OCI-LY3 (cell line): ENCODE results near the gene BRCA1.
"Not testable (repeated sequence)": the region's sequence is repeated elsewhere in the genome, so short reads cannot be mapped to it uniquely, and the experiment has no call there.

Experiments
- H2AFZ ChIP-seq: fragments of 200-600, 300-600 bp; shearing (Covaris generic); 2 replicates; pipeline ENCODE4 v1.6.0; 2014; ENCODE audit warnings: antibody characterized with exemption, low read depth, low read length
- H3K27ac ChIP-seq: fragments of 200-600, 300-600 bp; sonication (generic); 2 replicates; pipeline ENCODE4 v1.5.1; 2014; ENCODE audit warnings: mild to moderate bottlenecking, low read length, moderate library complexity, mixed read lengths
- H3K27me3 ChIP-seq: fragments of 200-600, 300-600 bp; sonication (generic); 2 replicates; pipeline ENCODE4 v1.6.1; 2014; ENCODE audit warnings: low read depth, low read length, mixed read lengths
- H3K36me3 ChIP-seq: fragments of 200-600, 300-600 bp; sonication (generic); replicated peaks from 2 replicates; pipeline ENCODE3; 2014; ENCODE audit warnings: low read depth, low read length, mixed read lengths
- H3K4me1 ChIP-seq: fragments of 300-600, 200-600 bp; sonication (generic); 2 replicates; pipeline ENCODE4 v1.6.1; 2014; ENCODE audit warnings: low read length, mixed read lengths
- H3K4me2 ChIP-seq: fragments of 200-600, 300-600 bp; sonication (generic); 2 replicates; pipeline ENCODE4 v1.6.1; 2014; ENCODE audit warnings: low read length, mixed read lengths
- H3K4me3 ChIP-seq: fragments of 300-600, 200-600 bp; sonication (generic); 2 replicates; pipeline ENCODE4 v1.5.1; 2014; ENCODE audit warnings: antibody characterized with exemption, mild to moderate bottlenecking, low read length, moderate library complexity
- H3K79me2 ChIP-seq: fragments of 300-600, 200-600 bp; shearing (Covaris generic); 2 replicates; pipeline ENCODE4 v1.6.1; 2014; ENCODE audit warnings: mild to moderate bottlenecking, low read length, mixed read lengths
- H3K9ac ChIP-seq: fragments of 300-600, 200-600 bp; shearing (Covaris generic); 2 replicates; pipeline ENCODE4 v1.6.0; 2014; ENCODE audit warnings: mild to moderate bottlenecking, low read length, moderate library complexity
- H3K9me3 ChIP-seq: fragments of 200-600, 300-600 bp; shearing (Covaris generic); 2 replicates; pipeline ENCODE4 v1.6.1; 2014; ENCODE audit warnings: low read length, mixed read lengths; ENCODE audit not compliant: insufficient read depth
- H4K20me1 ChIP-seq: fragments of 200-600, 300-600 bp; sonication (generic); 2 replicates; pipeline ENCODE4 v1.6.1; 2016; ENCODE audit warnings: low read length, mixed read lengths; ENCODE audit not compliant: insufficient read depth
- CTCF ChIP-seq: fragments of 200-600, 300-600 bp; sonication (generic); IDR thresholded peaks from 2 replicates; pipeline ENCODE4 v1.5.1; 2014; ENCODE audit warnings: antibody characterized with exemption, low read length, low read depth
- EZH2phosphoT487 ChIP-seq: fragments of 200-600 bp; shearing (Covaris generic); IDR thresholded peaks from 2 replicates; pipeline ENCODE4 v1.6.1; 2018; ENCODE audit warnings: antibody characterized with exemption, mixed run types, low read depth

The BRCA1 gene

GRCh38 chr17:43062984-43063638 lies 62.1 kb downstream of the BRCA1 start:
- Histone ChIP-seq H3K36me3 (peaks cover 37% of the 10 kb centered on the region), H3K27me3 (no peaks in the 10 kb centered on the region), H3K9me3 (no peaks in the 10 kb centered on the region), H3K4me2 (no peak overlapping the region), H3K4me3 (no peak overlapping the region), H2AFZ (no peak overlapping the region), H3K9ac (no peak overlapping the region), H3K4me1 (no peaks in the 10 kb centered on the region), H3K79me2 (no peaks in the 10 kb centered on the region), H3K27ac (no peak overlapping the region), H4K20me1 (no peaks in the 10 kb centered on the region; the same call in 1 of the 2 replicates)
- TF ChIP-seq EZH2phosphoT487 (no peak), CTCF (no peak)

GRCh38 chr17:43056051-43056450 lies 69.1 kb downstream of the BRCA1 start:
- peaks cover 28% of the 10 kb centered on the region for H3K36me3 ChIP-seq

GRCh38 chr17:43053008-43053407 lies 72.2 kb downstream of the BRCA1 start:
- H3K4me1 ChIP-seq, H3K9me3 ChIP-seq, H3K27me3 ChIP-seq, H4K20me1 ChIP-seq, H3K4me3 ChIP-seq, H3K9ac ChIP-seq, H3K4me2 ChIP-seq, H3K79me2 ChIP-seq, H2AFZ ChIP-seq, H3K27ac ChIP-seq: not testable (repeated sequence)
- H3K36me3 ChIP-seq: peaks cover 35% of the 10 kb centered on the region

More at GRCh38 chr17:43056051-43056450, 69.1 kb downstream of the BRCA1 start:
- Histone ChIP-seq H3K9me3 (no peaks in the 10 kb centered on the region), H3K27me3 (no peaks in the 10 kb centered on the region), H3K9ac (no peak overlapping the region), H2AFZ (no peak overlapping the region), H4K20me1 (no peaks in the 10 kb centered on the region), H3K79me2 (no peaks in the 10 kb centered on the region), H3K27ac (no peak overlapping the region), H3K4me2 (no peak overlapping the region), H3K4me3 (no peak overlapping the region), H3K4me1 (no peaks in the 10 kb centered on the region)
- TF ChIP-seq CTCF (no peak), EZH2phosphoT487 (no peak)

GRCh38 chr17:43051969-43052368 lies 73.2 kb downstream of the BRCA1 start:
- Histone ChIP-seq H4K20me1 (no peaks in the 10 kb centered on the region), H3K4me2 (no peak overlapping the region), H3K27me3 (no peaks in the 10 kb centered on the region), H3K4me3 (no peak overlapping the region), H3K79me2 (no peaks in the 10 kb centered on the region), H3K9me3 (no peaks in the 10 kb centered on the region), H3K4me1 (no peaks in the 10 kb centered on the region), H3K27ac (no peak overlapping the region), H3K36me3 (peaks cover 39% of the 10 kb centered on the region), H3K9ac (no peak overlapping the region), H2AFZ (no peak overlapping the region)
- no peak for TF ChIP-seq CTCF
- no peak for TF ChIP-seq EZH2phosphoT487
